Measurements from ENCODE around the gene TTLL5. TPM values are rescaled to one million over a fixed set of nuclear protein-coding genes. Genes with fewer than 3 reads are reported as not detected.

The TTLL5 gene
- total and polyA plus RNA-seq, 2 of the 13 experiments (the other 11 are each of a cell fraction or from before 2014, with no cell fraction given): 11.8 to 18.8 TPM

DNA sequence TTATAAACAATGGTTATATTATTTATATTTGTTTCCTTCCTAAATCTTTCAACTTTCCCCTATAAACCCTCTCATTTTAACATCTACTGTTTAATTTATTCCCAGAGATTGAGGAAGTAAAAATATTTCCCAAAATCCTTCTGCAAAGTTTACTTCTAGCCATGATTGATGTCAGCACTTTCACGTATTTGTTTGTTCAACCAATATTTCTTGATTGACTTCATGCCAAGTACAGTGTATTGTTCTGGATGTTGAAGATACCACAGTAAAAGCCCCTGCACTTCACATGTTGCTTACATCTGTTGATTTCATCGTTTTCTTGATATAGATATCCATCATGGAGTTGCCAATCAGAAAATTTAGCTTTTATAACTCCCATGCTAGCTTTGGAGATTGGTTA is 81.8 kb downstream of the TTLL5 start:
- Histone ChIP-seq H2AFZ (ENCODE audit: low read length) (no peak overlapping the region), H3K4me3 (replicated peaks in 1 of 3; ENCODE audit: insufficient read depth in 1 of 3, low read depth in 2 of 3, low read length in 3 of 3) (no peak overlapping the region), H3K4me2 (ENCODE audit: low read depth, low read length) (no peak overlapping the region), H3K79me2 (ENCODE audit: insufficient read depth, low read length) (no peaks in the 10 kb centered on the region), H3K27me3 (ENCODE audit: control insufficient read depth in 1 of 2, insufficient read depth in 2 of 2, low read length in 2 of 2) (no peaks in the 10 kb centered on the region), H3K9me3 (ENCODE audit: low read length) (no peaks in the 10 kb centered on the region), H3K4me1 (ENCODE audit: insufficient read depth, low read length) (peaks cover 7% of the 10 kb centered on the region), H3K9ac (ENCODE audit: insufficient read depth, low read depth, low read length) (no peak overlapping the region), H4K20me1 (ENCODE audit: insufficient read depth, low read length) (no peaks in the 10 kb centered on the region), H3K36me3 (replicated peaks in 1 of 2; ENCODE audit: control insufficient read depth in 1 of 2, insufficient read depth in 2 of 2, low read length in 2 of 2) (peaks cover 1 to 15% of the 10 kb centered on the region in 2 experiments; a peak in 3 of 5 replicates), H3K27ac (ENCODE audit: extremely low read length, insufficient read depth, low read length) (no peak overlapping the region)
- intact Hi-C loops (cut with micrococcal nuclease; ENCODE audit: unreplicated experiment): no loop called here
- in situ Hi-C loops (cut with HindIII; ENCODE audit: extremely low pct_ligation_motif_present, low pct_unique_long_range_greater_than_20kb): no loop called here
- 93% methylated on average over 2 of the region's 2 CpGs for WGBS (ENCODE audit: low lambda C conversion rate)
- ChIA-PET POLR2A (no interaction called here), CTCF (ENCODE audit: low intra/inter-chr PET ratio, low total read pairs) (no interaction called here)
- TF ChIP-seq HMG20B (CRISPR knock-in tag; conservative IDR thresholded peaks at IDR 0.05) (no peak), ZNF460 (CRISPR knock-in tag; IDR thresholded peaks at IDR 0.05; ENCODE audit: borderline replicate concordance) (no peak), ZC3H4 (CRISPR knock-in tag; IDR thresholded peaks at IDR 0.05; ENCODE audit: borderline replicate concordance) (no peak), REXO4 (CRISPR knock-in tag; IDR thresholded peaks at IDR 0.05; ENCODE audit: borderline replicate concordance) (no peak), ARID2 (CRISPR knock-in tag; IDR thresholded peaks at IDR 0.05; ENCODE audit: borderline replicate concordance) (no peak), ZNF331 (CRISPR knock-in tag; IDR thresholded peaks at IDR 0.05) (no peak), IRF2 (CRISPR knock-in tag; IDR thresholded peaks at IDR 0.05) (no peak), ZNF317 (CRISPR knock-in tag; IDR thresholded peaks at IDR 0.05) (no peak)
- TF ChIP-seq, protein P1, sequence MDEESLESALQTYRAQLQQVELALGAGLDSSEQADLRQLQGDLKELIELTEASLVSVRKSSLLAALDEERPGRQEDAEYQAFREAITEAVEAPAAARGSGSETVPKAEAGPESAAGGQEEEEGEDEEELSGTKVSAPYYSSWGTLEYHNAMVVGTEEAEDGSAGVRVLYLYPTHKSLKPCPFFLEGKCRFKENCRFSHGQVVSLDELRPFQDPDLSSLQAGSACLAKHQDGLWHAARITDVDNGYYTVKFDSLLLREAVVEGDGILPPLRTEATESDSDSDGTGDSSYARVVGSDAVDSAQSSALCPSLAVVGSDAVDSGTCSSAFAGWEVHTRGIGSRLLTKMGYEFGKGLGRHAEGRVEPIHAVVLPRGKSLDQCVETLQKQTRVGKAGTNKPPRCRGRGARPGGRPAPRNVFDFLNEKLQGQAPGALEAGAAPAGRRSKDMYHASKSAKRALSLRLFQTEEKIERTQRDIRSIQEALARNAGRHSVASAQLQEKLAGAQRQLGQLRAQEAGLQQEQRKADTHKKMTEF (CRISPR knock-in tag; IDR thresholded peaks at IDR 0.05): no peak
- TF ChIP-seq, protein P2, sequence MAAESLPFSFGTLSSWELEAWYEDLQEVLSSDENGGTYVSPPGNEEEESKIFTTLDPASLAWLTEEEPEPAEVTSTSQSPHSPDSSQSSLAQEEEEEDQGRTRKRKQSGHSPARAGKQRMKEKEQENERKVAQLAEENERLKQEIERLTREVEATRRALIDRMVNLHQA (CRISPR knock-in tag; IDR thresholded peaks at IDR 0.05): no peak
- TF ChIP-seq, protein P3, sequence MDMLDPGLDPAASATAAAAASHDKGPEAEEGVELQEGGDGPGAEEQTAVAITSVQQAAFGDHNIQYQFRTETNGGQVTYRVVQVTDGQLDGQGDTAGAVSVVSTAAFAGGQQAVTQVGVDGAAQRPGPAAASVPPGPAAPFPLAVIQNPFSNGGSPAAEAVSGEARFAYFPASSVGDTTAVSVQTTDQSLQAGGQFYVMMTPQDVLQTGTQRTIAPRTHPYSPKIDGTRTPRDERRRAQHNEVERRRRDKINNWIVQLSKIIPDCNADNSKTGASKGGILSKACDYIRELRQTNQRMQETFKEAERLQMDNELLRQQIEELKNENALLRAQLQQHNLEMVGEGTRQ (IDR thresholded peaks at IDR 0.05; ENCODE audit: low read depth, low read length): no peak
- TF ChIP-seq, protein P3 (CRISPR knock-in tag; IDR thresholded peaks at IDR 0.05; ENCODE audit: borderline replicate concordance): no peak
- no peak for FAIRE-seq
- ATAC-seq: no peak
- DNase-seq (ENCODE audit: low spot score): no peak
- no TSS peak for BruUV-seq (replicated peaks)
